T-cell (primary cell): Measurements from ENCODE around the gene PNPLA5. TPM values are rescaled to one million over a fixed set of nuclear protein-coding genes. Genes with fewer than 3 reads are reported as not detected.
A peak's percentile ranks its signal among the peaks of the same experiment; 100 is the strongest.

Experiments used
- ATAC-seq, 4 experiments: fragments of 200-7000 bp in 3 of 4; fragments of 150-1000 bp in 1 of 4; cut with Tn5 transposase; replicated peaks in 1 of 4; 1 replicate in 3 of 4; 2 replicates in 1 of 4; pipeline ENCODE4 v1.10.0; 2021; ENCODE audit warnings: moderate library complexity in 3 of 4, mild to moderate bottlenecking in 2 of 4, moderate number of reproducible peaks in 1 of 4
- CTCF ChIA-PET, 2 donors: fragments of 300-600 bp; sonication (Branson Sonifier 250); formaldehyde crosslinking; loops; one replicate each; lab custom pipeline; 2022; ENCODE audit warnings: antibody characterized with exemption in 2 of 2; lab: Charles Lee
- POLR2A ChIA-PET, 2 donors: fragments of 300-600 bp; sonication (Branson Sonifier 250); formaldehyde crosslinking; loops; one replicate each; lab custom pipeline; 2022; ENCODE audit warnings: antibody characterized with exemption in 2 of 2; lab: Charles Lee
- DNase-seq, 35 experiments: peaks; one replicate each; pipeline versions ENCODE4 v3.0.0 to v3.0.0-alpha.2; 2013 to 2023
- H3K27ac ChIP-seq: one replicate; pipeline ENCODE4 v1.5.1; 2013; ENCODE audit warnings: low read length
- H3K27me3 ChIP-seq, 2 experiments: replicated peaks in 1 of 2; 1 replicate in 1 of 2; 2 replicates in 1 of 2; pipeline versions ENCODE4 v1.6.1 to v1.7.0; 2013; ENCODE audit warnings: low read length in 1 of 2, mixed read lengths in 1 of 2; ENCODE audit not compliant: control insufficient read depth in 2 of 2, insufficient read depth in 2 of 2; ENCODE audit errors: extremely low read depth in 1 of 2
- H3K36me3 ChIP-seq, 2 donors: 1 replicate in 1 of 2; 2 replicates in 1 of 2; pipeline versions ENCODE4 v1.6.1 to v1.7.0; 2013; ENCODE audit warnings: low read length in 1 of 2; ENCODE audit not compliant: control insufficient read depth in 2 of 2, insufficient read depth in 1 of 2; ENCODE audit errors: extremely low read depth in 1 of 2
- H3K4me1 ChIP-seq, 2 experiments: 1 replicate in 1 of 2; 2 replicates in 1 of 2; pipeline versions ENCODE4 v1.6.1 to v1.7.0; 2013; ENCODE audit warnings: low read length in 2 of 2, mixed read lengths in 1 of 2; ENCODE audit not compliant: insufficient read depth in 2 of 2, control insufficient read depth in 1 of 2; ENCODE audit errors: extremely low read depth in 1 of 2
- H3K4me3 ChIP-seq, 2 donors: 1 replicate in 1 of 2; 2 replicates in 1 of 2; pipeline versions ENCODE4 v1.5.1 to v1.7.0; 2013; ENCODE audit warnings: mild to moderate bottlenecking in 2 of 2, low read length in 1 of 2, moderate library complexity in 1 of 2; ENCODE audit not compliant: control insufficient read depth in 1 of 2; ENCODE audit errors: extremely low read depth in 1 of 2
- H3K9me3 ChIP-seq: 2 replicates; pipeline ENCODE4 v1.7.0; 2013
- H3K27ac Mint-ChIP-seq, 2 donors: one replicate each; pipeline ENCODE4 v1.8.0; 2020 to 2021; ENCODE audit warnings: mild to moderate bottlenecking in 2 of 2, mixed read lengths in 2 of 2
- H3K27me3 Mint-ChIP-seq, 2 donors: one replicate each; pipeline ENCODE4 v1.8.0; 2021 to 2022; ENCODE audit warnings: mixed read lengths in 2 of 2
- H3K36me3 Mint-ChIP-seq: one replicate; pipeline ENCODE4 v1.8.0; 2021; ENCODE audit warnings: mixed read lengths
- H3K4me1 Mint-ChIP-seq, 3 donors: one replicate each; pipeline ENCODE4 v1.8.0; 2020 to 2022; ENCODE audit warnings: mixed read lengths in 3 of 3, mild to moderate bottlenecking in 1 of 3
- H3K4me3 Mint-ChIP-seq, 3 donors: one replicate each; pipeline ENCODE4 v1.8.0; 2020 to 2022; ENCODE audit warnings: mild to moderate bottlenecking in 3 of 3, mixed read lengths in 3 of 3, moderate library complexity in 3 of 3
- H3K9me3 Mint-ChIP-seq, 3 donors: one replicate each; pipeline ENCODE4 v1.8.0; 2020 to 2022; ENCODE audit warnings: mixed read lengths in 3 of 3
- WGBS: methylation state at CpG from one replicate; pipeline ENCODE4 v1.1.5; 2013; ENCODE audit warnings: missing lambda C conversion rate; ENCODE audit not compliant: insufficient coverage; 5-methylcytosine and 5-hydroxymethylcytosine counted together
- total RNA-seq, 35 experiments: library from RNA in 6 of 35; stranded (reverse) in 6 of 35; fragments of 120-200 nt in 1 of 35; gene quantifications; one replicate each; pipeline versions ENCODE4 v1.2.1 to v1.2.4 and lab custom pipeline; 2013 to 2026

The PNPLA5 gene
- total RNA-seq, 5 donors from 2014 or later (not counting 1 experiment from before 2014, with no cell fraction given): not detected

- peaks cover 0 to 16% of the 10 kb centered on the region in 2 experiments for H3K4me1 ChIP-seq
- no peak overlapping the region for H3K4me3 ChIP-seq
- no peaks in the 10 kb centered on the region for H3K9me3 Mint-ChIP-seq
- 50% methylated on average over 1 of the region's 4 CpGs for WGBS
- H3K4me1 Mint-ChIP-seq: peaks cover 7 to 8% (median 7%) of the 10 kb centered on the region in 3 donors
- H3K36me3 ChIP-seq: no peaks in the 10 kb centered on the region
- ATAC-seq (no peak), DNase-seq (no peak)
- H3K36me3 Mint-ChIP-seq: no peaks in the 10 kb centered on the region
- no peak overlapping the region for H3K4me3 Mint-ChIP-seq
- H3K27me3 ChIP-seq: peaks cover 7 to 74% of the 10 kb centered on the region in 2 experiments
- POLR2A ChIA-PET: interaction anchor here in 1 of 2 donors (0.5 kb wide), 1 partner anchor 13 kb away, joined by 10 read pairs; no protein-coding TSS in a partner anchor
- CTCF ChIA-PET: no interaction called here
- H3K27ac Mint-ChIP-seq: no peak overlapping the region
- peaks cover 31 to 40% of the 10 kb centered on the region in 2 donors for H3K27me3 Mint-ChIP-seq
- no peak overlapping the region for H3K27ac ChIP-seq
- no peaks in the 10 kb centered on the region for H3K9me3 ChIP-seq
Observed at GRCh38 chr22:43921370-43921769, 29.6 kb upstream of the PNPLA5 start.

DNA sequence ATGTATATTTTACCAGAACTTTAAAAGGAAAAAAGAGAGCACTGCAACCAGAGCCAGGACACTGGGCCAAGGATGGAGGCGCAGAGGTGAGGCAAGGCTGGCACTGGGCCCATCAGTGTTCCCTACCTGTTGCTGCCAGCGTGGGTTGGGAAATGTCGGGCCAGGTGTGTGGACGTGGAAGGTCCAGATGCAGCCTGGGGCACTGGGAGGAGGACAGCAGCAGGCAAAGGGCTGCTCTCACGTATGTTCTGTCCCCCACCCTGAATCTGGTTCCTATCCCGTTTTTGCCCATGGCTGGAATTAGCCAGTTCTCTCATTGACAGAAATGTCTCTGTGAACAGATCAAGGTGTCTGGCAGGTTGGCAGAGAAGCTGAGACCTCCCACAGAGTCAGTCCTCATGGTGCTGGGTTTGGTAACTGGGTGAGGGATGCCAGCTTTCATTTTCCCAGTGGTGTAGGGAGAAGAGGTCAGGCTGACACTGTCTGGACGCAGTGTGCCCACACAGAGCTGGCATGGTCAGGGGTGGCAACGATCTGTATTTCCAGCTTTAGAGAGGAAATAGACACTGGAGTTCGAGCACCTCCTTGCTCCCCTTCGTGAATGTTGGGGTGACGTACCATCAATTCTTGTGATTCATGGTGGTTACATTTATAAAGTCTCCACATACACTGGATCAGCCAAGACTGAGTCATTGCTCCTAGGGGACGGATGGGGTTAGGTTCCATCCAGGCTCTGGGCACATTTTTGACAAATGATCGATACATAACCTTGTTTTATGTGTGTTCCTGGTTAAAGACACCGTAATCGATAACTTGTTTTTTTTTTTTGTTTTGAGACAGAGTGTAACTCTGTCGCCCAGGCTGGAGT, 27.5 kb upstream of the PNPLA5 start:
- Mint-ChIP-seq H3K4me1 (peaks cover 4 to 7% (median 4%) of the 10 kb centered on the region in 3 donors), H3K27ac (no peak overlapping the region), H3K4me3 (no peak overlapping the region), H3K27me3 (peaks cover 31 to 32% of the 10 kb centered on the region in 2 donors), H3K9me3 (no peaks in the 10 kb centered on the region), H3K36me3 (no peaks in the 10 kb centered on the region)
- H3K9me3 ChIP-seq: no peaks in the 10 kb centered on the region
- POLR2A ChIA-PET: no interaction called here
- H3K27me3 ChIP-seq: peaks cover 0 to 55% of the 10 kb centered on the region in 2 experiments
- no peak overlapping the region for H3K4me3 ChIP-seq
- CTCF ChIA-PET: no interaction called here
- H3K27ac ChIP-seq: no peak overlapping the region
- DNase-seq: no peak
- 86% methylated on average over 10 of the region's 16 CpGs for WGBS
- no peaks in the 10 kb centered on the region for H3K36me3 ChIP-seq
- no peak for ATAC-seq
- peaks cover 0 to 14% of the 10 kb centered on the region in 2 experiments for H3K4me1 ChIP-seq

GRCh38 chr22:43917521-43917920, 25.7 kb upstream of the PNPLA5 start:
- POLR2A ChIA-PET: no interaction called here
- Histone ChIP-seq H3K9me3 (no peaks in the 10 kb centered on the region), H3K4me3 (no peak overlapping the region), H3K36me3 (no peaks in the 10 kb centered on the region), H3K4me1 (no peaks in the 10 kb centered on the region), H3K27ac (no peak overlapping the region), H3K27me3 (peaks cover 0 to 39% of the 10 kb centered on the region in 2 experiments)
- Mint-ChIP-seq H3K4me3 (no peak overlapping the region), H3K27me3 (peaks cover 34 to 36% of the 10 kb centered on the region in 2 donors), H3K36me3 (no peaks in the 10 kb centered on the region), H3K27ac (peak overlapping the region in 1 of 2 donors; percentile 52), H3K4me1 (no peaks in the 10 kb centered on the region), H3K9me3 (no peaks in the 10 kb centered on the region)
- no peak for ATAC-seq
- CTCF ChIA-PET: interaction anchor here in 1 of 2 donors (0.6 kb wide), 1 partner anchor 612 kb away, joined by 3 read pairs; no protein-coding TSS in a partner anchor
- WGBS: 24% methylated on average over 2 of the region's 6 CpGs
- no peak for DNase-seq

- Histone ChIP-seq H3K4me1 (no peaks in the 10 kb centered on the region), H3K27ac (no peak overlapping the region), H3K36me3 (no peaks in the 10 kb centered on the region), H3K9me3 (no peaks in the 10 kb centered on the region), H3K27me3 (peaks cover 0 to 21% of the 10 kb centered on the region in 2 experiments), H3K4me3 (no peak overlapping the region)
- no peaks in the 10 kb centered on the region for H3K36me3 Mint-ChIP-seq
- H3K27ac Mint-ChIP-seq: no peak overlapping the region
- no peak overlapping the region for H3K4me3 Mint-ChIP-seq
- DNase-seq: no peak
- ChIA-PET POLR2A (no interaction called here), CTCF (no interaction called here)
- no peaks in the 10 kb centered on the region for H3K4me1 Mint-ChIP-seq
- no peaks in the 10 kb centered on the region for H3K9me3 Mint-ChIP-seq
- peaks cover 10 to 21% of the 10 kb centered on the region in 2 donors for H3K27me3 Mint-ChIP-seq
- ATAC-seq: no peak
- 23% methylated on average over 4 of the region's 4 CpGs for WGBS
Observed at GRCh38 chr22:43911351-43911750, 19.5 kb upstream of the PNPLA5 start.

- H3K27ac Mint-ChIP-seq: no peak overlapping the region
- no peak overlapping the region for H3K4me3 ChIP-seq
- H3K4me1 Mint-ChIP-seq: no peaks in the 10 kb centered on the region
- no peak overlapping the region for H3K4me3 Mint-ChIP-seq
- ChIA-PET POLR2A (no interaction called here), CTCF (interaction anchor here in 1 of 2 donors (0.6 kb wide), 1 partner anchor 37 kb away, joined by 3 read pairs; no protein-coding TSS in a partner anchor)
- no peak for DNase-seq
- WGBS: 71% methylated on average over 5 of the region's 6 CpGs
- no peaks in the 10 kb centered on the region for H3K36me3 Mint-ChIP-seq
- H3K4me1 ChIP-seq: no peaks in the 10 kb centered on the region
- ATAC-seq: no peak
- no peak overlapping the region for H3K27ac ChIP-seq
- H3K9me3 Mint-ChIP-seq: no peaks in the 10 kb centered on the region
- no peaks in the 10 kb centered on the region for H3K9me3 ChIP-seq
- peaks cover 0 to 28% of the 10 kb centered on the region in 2 experiments for H3K27me3 ChIP-seq
- H3K36me3 ChIP-seq: no peaks in the 10 kb centered on the region
- peaks cover 17 to 28% of the 10 kb centered on the region in 2 donors for H3K27me3 Mint-ChIP-seq
Observed at GRCh38 chr22:43910178-43910695, 18.4 kb upstream of the PNPLA5 start.

DNA sequence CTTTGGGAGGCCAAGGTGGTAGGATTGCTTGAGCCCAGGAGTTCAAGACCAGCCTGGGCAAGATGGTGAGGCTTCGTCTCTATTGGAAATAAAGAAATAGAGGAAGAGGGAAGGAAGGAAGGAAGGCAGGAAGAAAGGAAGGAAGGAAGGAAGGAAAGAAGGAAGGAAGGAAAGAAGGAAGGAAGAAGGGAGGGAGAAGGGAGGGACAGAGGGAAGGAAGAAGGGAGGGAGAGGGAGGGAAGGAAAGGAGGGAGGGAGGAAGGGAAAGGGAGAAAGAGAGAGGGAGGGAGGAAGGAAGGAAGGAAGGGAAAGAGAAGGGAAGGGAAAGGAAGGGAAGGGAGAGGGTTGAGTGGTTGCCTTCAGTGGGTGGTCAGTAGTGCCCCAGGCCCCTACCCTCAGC, 17.9 kb upstream of the PNPLA5 start:
- CTCF ChIA-PET: no interaction called here
- Histone ChIP-seq H3K27me3 (peaks cover 0 to 33% of the 10 kb centered on the region in 2 experiments), H3K4me3 (no peak overlapping the region), H3K4me1 (no peaks in the 10 kb centered on the region), H3K9me3 (no peaks in the 10 kb centered on the region), H3K36me3 (no peaks in the 10 kb centered on the region), H3K27ac (no peak overlapping the region)
- peaks cover 17 to 28% of the 10 kb centered on the region in 2 donors for H3K27me3 Mint-ChIP-seq
- no peak overlapping the region for H3K4me3 Mint-ChIP-seq
- H3K27ac Mint-ChIP-seq: no peak overlapping the region
- no peak for DNase-seq
- POLR2A ChIA-PET: no interaction called here
- no CpG with 5 or more reads among the region's 1 CpG for WGBS
- no peaks in the 10 kb centered on the region for H3K36me3 Mint-ChIP-seq
- no peaks in the 10 kb centered on the region for H3K4me1 Mint-ChIP-seq
- H3K9me3 Mint-ChIP-seq: no peaks in the 10 kb centered on the region
- ATAC-seq: no peak
